HEK293T (cell line): ENCODE data around the gene APBA2.

ENCODE experiments used
- CTCF ChIA-PET: fragments of 350-600 bp; formaldehyde crosslinking; extraction: SDS; loops from one replicate; lab custom pipeline; 2021; ENCODE audit warnings: antibody characterized with exemption, inconsistent platforms; lab: Yijun Ruan, JAX
- POLR2A ChIA-PET: fragments of 350-600 bp; formaldehyde crosslinking; extraction: SDS; loops from one replicate; lab custom pipeline; 2020; ENCODE audit warnings: antibody characterized with exemption, inconsistent platforms; lab: Yijun Ruan, JAX
- DNase-seq: peaks from one replicate; pipeline ENCODE4 v3.0.0; 2012; ENCODE audit warnings: mixed read lengths; ENCODE audit errors: extremely low spot score
- ARNT ChIP-seq: fragments of 450-650 bp; IDR thresholded peaks from 2 replicates; pipeline ENCODE4 v1.6.1; 2017; ENCODE audit warnings: mild to moderate bottlenecking
- BHLHE40 ChIP-seq: fragments of 450-650 bp; IDR thresholded peaks from 2 replicates; pipeline ENCODE4 v1.6.1; 2016; ENCODE audit warnings: mild to moderate bottlenecking, moderate library complexity, borderline replicate concordance
- CTBP1 ChIP-seq: fragments of 450-650 bp; IDR thresholded peaks from 2 replicates; pipeline ENCODE4 v1.6.1; 2016; ENCODE audit warnings: borderline replicate concordance
- ELF4 ChIP-seq: fragments of 450-650 bp; IDR thresholded peaks from 2 replicates; pipeline ENCODE4 v1.6.1; 2017; ENCODE audit warnings: antibody characterized with exemption
- FOXA1 ChIP-seq: fragments of 450-650 bp; IDR thresholded peaks from 2 replicates; pipeline ENCODE4 v1.6.1; 2016; ENCODE audit warnings: mild to moderate bottlenecking
- FOXK2 ChIP-seq: fragments of 450-650 bp; IDR thresholded peaks from 2 replicates; pipeline ENCODE4 v1.6.1; 2016; ENCODE audit warnings: mild to moderate bottlenecking
- FOXM1 ChIP-seq: fragments of 450-650 bp; IDR thresholded peaks from 2 replicates; pipeline ENCODE4 v1.6.1; 2017; ENCODE audit warnings: mild to moderate bottlenecking, borderline replicate concordance
- HDGF ChIP-seq: fragments of 450-650 bp; IDR thresholded peaks from 2 replicates; pipeline ENCODE4 v1.6.1; 2017; ENCODE audit warnings: antibody characterized with exemption, borderline replicate concordance
- L3MBTL2 ChIP-seq: fragments of 450-650 bp; conservative IDR thresholded peaks from 2 replicates; pipeline ENCODE4 v1.6.1; 2016; ENCODE audit warnings: mild to moderate bottlenecking
- LEF1 ChIP-seq: fragments of 450-650 bp; IDR thresholded peaks from 2 replicates; pipeline ENCODE4 v1.6.1; 2017; ENCODE audit warnings: mild to moderate bottlenecking, borderline replicate concordance
- NFRKB ChIP-seq: fragments of 450-650 bp; IDR thresholded peaks from 2 replicates; pipeline ENCODE4 v1.6.1; 2016; ENCODE audit warnings: mild to moderate bottlenecking, moderate library complexity
- PKNOX1 ChIP-seq: fragments of 450-650 bp; IDR thresholded peaks from 2 replicates; pipeline ENCODE4 v1.6.1; 2016
- SP1 ChIP-seq: fragments of 450-650 bp; IDR thresholded peaks from 2 replicates; pipeline ENCODE4 v1.6.1; 2017
- SUZ12 ChIP-seq: fragments of 450-650 bp; IDR thresholded peaks from 2 replicates; pipeline ENCODE4 v1.6.1; 2016; ENCODE audit warnings: mild to moderate bottlenecking
- TARDBP ChIP-seq: fragments of 450-650 bp; IDR thresholded peaks from 2 replicates; pipeline ENCODE4 v1.6.1; 2016
- ZNF384 ChIP-seq: fragments of 450-650 bp; IDR thresholded peaks from 2 replicates; pipeline ENCODE4 v1.6.1; 2016

APBA2 gene

GRCh38 chr15:28944286-28944685 lies 58.5 kb downstream of the APBA2 start:
- TF ChIP-seq TARDBP (no peak), LEF1 (no peak), FOXA1 (no peak), FOXM1 (no peak), NFRKB (no peak), PKNOX1 (no peak), SP1 (no peak), L3MBTL2 (no peak), SUZ12 (no peak)
- DNase-seq, result no peak
- ChIA-PET CTCF (no interaction called here), POLR2A (no interaction called here)

- DNase-seq, result no peak
- no peak for TF ChIP-seq FOXA1
- no peak for TF ChIP-seq FOXM1
- TF ChIP-seq FOXK2, result no peak
- CTCF ChIA-PET, result no interaction called here
- POLR2A ChIA-PET, result no interaction called here
Observed at GRCh38 chr15:28944696-28945300, 59.0 kb downstream of the APBA2 start.

GRCh38 chr15:28945626-28946230 lies 60.0 kb downstream of the APBA2 start:
- POLR2A ChIA-PET, result no interaction called here
- CTCF ChIA-PET, result no interaction called here

GRCh38 chr15:28946803-28947202 lies 61.0 kb downstream of the APBA2 start:
- DNase-seq, result no peak
- no peak for TF ChIP-seq SUZ12
- no peak for TF ChIP-seq SP1
- no peak for TF ChIP-seq LEF1
- no peak for TF ChIP-seq FOXK2
- TF ChIP-seq FOXA1, result no peak
- no peak for TF ChIP-seq L3MBTL2
- no peak for TF ChIP-seq NFRKB
- TF ChIP-seq FOXM1, result no peak
- TF ChIP-seq HDGF, result no peak
- no peak for TF ChIP-seq ZNF384
- no peak for TF ChIP-seq TARDBP
- TF ChIP-seq BHLHE40, result no peak
- ChIA-PET CTCF (no interaction called here), POLR2A (no interaction called here)

More at GRCh38 chr15:28945626-28946230, 60.0 kb downstream of the APBA2 start:
- no peak for DNase-seq
- TF ChIP-seq NFRKB (no peak), PKNOX1 (no peak), BHLHE40 (no peak), ELF4 (no peak), CTBP1 (no peak), HDGF (no peak), SP1 (no peak), FOXM1 (no peak), ARNT (no peak), TARDBP (no peak), FOXK2 (no peak), L3MBTL2 (no peak), ZNF384 (no peak), LEF1 (no peak), FOXA1 (no peak), SUZ12 (no peak)

GRCh38 chr15:28947221-28947674 lies 61.5 kb downstream of the APBA2 start:
- CTCF ChIA-PET, result no interaction called here
- no peak for DNase-seq
- TF ChIP-seq SUZ12 (no peak), L3MBTL2 (no peak), HDGF (no peak), NFRKB (no peak), TARDBP (no peak), LEF1 (no peak)
- POLR2A ChIA-PET, result no interaction called here

GRCh38 chr15:28948036-28948435 lies 62.3 kb downstream of the APBA2 start:
- DNase-seq, result no peak
- CTCF ChIA-PET, result interaction anchor here (0.8 kb wide), 1 partner anchor 62 kb away, joined by 3 read pairs; no protein-coding TSS in a partner anchor
- TF ChIP-seq FOXM1, result no peak
- no peak for TF ChIP-seq LEF1
- TF ChIP-seq ZNF384, result no peak
- TF ChIP-seq FOXK2, result no peak
- TF ChIP-seq NFRKB, result no peak
- TF ChIP-seq PKNOX1, result no peak
- no peak for TF ChIP-seq ELF4
- TF ChIP-seq HDGF, result no peak
- TF ChIP-seq ARNT, result no peak
- TF ChIP-seq SP1, result no peak
- no peak for TF ChIP-seq BHLHE40
- no peak for TF ChIP-seq TARDBP
- no peak for TF ChIP-seq FOXA1
- no peak for TF ChIP-seq L3MBTL2
- TF ChIP-seq CTBP1, result no peak
- POLR2A ChIA-PET, result no interaction called here
